HG02642 (cell line): ENCODE results near the gene TMCO6.
"Not testable (repeated sequence)": the region's sequence is repeated elsewhere in the genome, so short reads cannot be mapped to it uniquely, and the experiment has no call there.

ENCODE experiments used
- ATAC-seq: cut with Tn5 transposase; IDR thresholded peaks from one replicate; pipeline ENCODE4 v1.9.1; 2021; ENCODE audit warnings: mild to moderate bottlenecking; ENCODE audit not compliant: unreplicated experiment, poor library complexity

Gene TMCO6

GRCh38 chr5:140639148-140639981, at the start of gene TMCO6:
Gene TMCO6 (plus strand): TSS chr5:140639451. CDS start chr5:140639528, 77 bp downstream.
- ATAC-seq: peak; percentile 95

GRCh38 chr5:140590861-140591260, 48.4 kb upstream of the TMCO6 start:
- no peak for ATAC-seq

- no peak for ATAC-seq
Observed at GRCh38 chr5:140591747-140592372, 47.4 kb upstream of the TMCO6 start.

GRCh38 chr5:140593070-140593469, 46.2 kb upstream of the TMCO6 start:
- ATAC-seq: not testable (repeated sequence)

GRCh38 chr5:140594169-140594568, 45.1 kb upstream of the TMCO6 start:
- ATAC-seq: no peak

GRCh38 chr5:140595538-140596300, 43.5 kb upstream of the TMCO6 start:
- no peak for ATAC-seq

- no peak for ATAC-seq
Observed at GRCh38 chr5:140596321-140596741, 42.9 kb upstream of the TMCO6 start.

GRCh38 chr5:140598836-140599235, 40.4 kb upstream of the TMCO6 start:
- ATAC-seq: no peak

- ATAC-seq: no peak
Observed at GRCh38 chr5:140600096-140600495, 39.2 kb upstream of the TMCO6 start.

GRCh38 chr5:140602147-140602546, 37.1 kb upstream of the TMCO6 start:
- no peak for ATAC-seq

GRCh38 chr5:140603446-140603698, 35.9 kb upstream of the TMCO6 start:
- ATAC-seq: not testable (repeated sequence)

- ATAC-seq: no peak
Observed at GRCh38 chr5:140603734-140604133, 35.5 kb upstream of the TMCO6 start.

GRCh38 chr5:140605879-140606278, 33.4 kb upstream of the TMCO6 start:
- ATAC-seq: no peak

- ATAC-seq: no peak
Observed at GRCh38 chr5:140607031-140607430, 32.2 kb upstream of the TMCO6 start.

- ATAC-seq: no peak
Observed at GRCh38 chr5:140608722-140609121, 30.5 kb upstream of the TMCO6 start.

- no peak for ATAC-seq
Observed at GRCh38 chr5:140609126-140609525, 30.1 kb upstream of the TMCO6 start.

GRCh38 chr5:140611020-140611521, 28.2 kb upstream of the TMCO6 start:
- ATAC-seq: no peak

- no peak for ATAC-seq
Observed at GRCh38 chr5:140622301-140622700, 16.9 kb upstream of the TMCO6 start.

GRCh38 chr5:140623061-140623460, 16.2 kb upstream of the TMCO6 start:
- not testable (repeated sequence) for ATAC-seq

GRCh38 chr5:140624886-140625285, 14.4 kb upstream of the TMCO6 start:
- not testable (repeated sequence) for ATAC-seq

GRCh38 chr5:140627972-140628371, 11.3 kb upstream of the TMCO6 start:
- no peak for ATAC-seq
